NK-92 (cell line): Measurements from ENCODE around the gene CTNNBIP1.
"Not testable (repeated sequence)": the region's sequence is repeated elsewhere in the genome, so short reads cannot be mapped to it uniquely, and the experiment has no call there.

Source experiments
- DNase-seq: peaks from one replicate; lab custom pipeline; 2025; ENCODE audit not compliant: unreplicated experiment; lab: John Stamatoyannopoulos, UW

Gene CTNNBIP1

GRCh38 chr1:9910076-9910422 lies at the start of gene CTNNBIP1:
TSS of gene CTNNBIP1 (minus strand) at chr1:9910269. CDS start at chr1:9872064, 38,205 bp downstream.
- DNase-seq, result no peak

GRCh38 chr1:9957726-9958125 lies 47.7 kb upstream of the CTNNBIP1 start:
- no peak for DNase-seq

GRCh38 chr1:9946315-9946714 lies 36.2 kb upstream of the CTNNBIP1 start:
- DNase-seq, result no peak

GRCh38 chr1:9942939-9943788 lies 33.1 kb upstream of the CTNNBIP1 start, which contains the start of the genes LZIC and NMNAT1:
TSS of gene LZIC (minus strand) at chr1:9943391. CDS start at chr1:9936619, 6,772 bp downstream.
TSS of gene NMNAT1 (plus strand) at chr1:9943475. CDS start at chr1:9972074, 28,599 bp downstream.
- DNase-seq, result peak; percentile 20

- no peak for DNase-seq
These were observed 32.4 kb upstream of the CTNNBIP1 start for GRCh38 chr1:9942399-9942938.

- DNase-seq, result no peak
These were observed 19.6 kb upstream of the CTNNBIP1 start for GRCh38 chr1:9929431-9930385.

GRCh38 chr1:9927259-9927658 lies 17.2 kb upstream of the CTNNBIP1 start:
- DNase-seq, result no peak

GRCh38 chr1:9922342-9922741 lies 12.3 kb upstream of the CTNNBIP1 start:
- DNase-seq, result no peak

GRCh38 chr1:9920606-9921005 lies 10.5 kb upstream of the CTNNBIP1 start:
- no peak for DNase-seq

GRCh38 chr1:9917901-9918300 lies 7.8 kb upstream of the CTNNBIP1 start:
- DNase-seq, result no peak

GRCh38 chr1:9917495-9917894 lies 7.4 kb upstream of the CTNNBIP1 start:
- DNase-seq, result not testable (repeated sequence)

- DNase-seq, result no peak
These were observed 6.4 kb upstream of the CTNNBIP1 start for GRCh38 chr1:9916452-9916851.

- no peak for DNase-seq
These were observed 4.5 kb upstream of the CTNNBIP1 start for GRCh38 chr1:9914610-9914937.

- no peak for DNase-seq
These were observed 2.3 kb upstream of the CTNNBIP1 start for GRCh38 chr1:9912264-9912936.

GRCh38 chr1:9910423-9911178 lies 532 bp upstream of the CTNNBIP1 start:
- peak; percentile 98 for DNase-seq

GRCh38 chr1:9909234-9910046 lies 629 bp downstream of the CTNNBIP1 start:
- DNase-seq, result no peak

GRCh38 chr1:9908871-9909233 lies 1.2 kb downstream of the CTNNBIP1 start:
- DNase-seq, result no peak

- no peak for DNase-seq
These were observed 2.6 kb downstream of the CTNNBIP1 start for GRCh38 chr1:9907441-9907840.

GRCh38 chr1:9906466-9906865 lies 3.6 kb downstream of the CTNNBIP1 start:
- DNase-seq, result no peak
